Left ventricle myocardium inferior (tissue), 1 donor: ENCODE measurements around the gene ALDOB. TPM values are rescaled to one million over a fixed set of nuclear protein-coding genes. Genes with fewer than 3 reads are reported as not detected.

Source experiments
- DNase-seq: peaks from one replicate; pipeline ENCODE4 v3.0.0-alpha.2; 2020
- H3K27ac ChIP-seq: fragments of 200-600 bp; replicated peaks from 2 replicates; pipeline ENCODE4 v1.8.0; 2021
- H3K27me3 ChIP-seq: fragments of 200-600 bp; 2 replicates; pipeline ENCODE4 v1.8.0; 2021; ENCODE audit warnings: low read depth
- H3K36me3 ChIP-seq: fragments of 200-600 bp; 2 replicates; pipeline ENCODE4 v1.8.0; 2021
- H3K4me1 ChIP-seq: fragments of 200-600 bp; 2 replicates; pipeline ENCODE4 v1.8.0; 2021
- H3K4me3 ChIP-seq: fragments of 200-600 bp; 2 replicates; pipeline ENCODE4 v1.8.0; 2021; ENCODE audit warnings: mild to moderate bottlenecking, moderate library complexity
- H3K9me3 ChIP-seq: fragments of 200-600 bp; replicated peaks from 2 replicates; pipeline ENCODE4 v1.8.0; 2021
- intact Hi-C: fragments of 100-400 bp; cut with micrococcal nuclease; formaldehyde crosslinking; loops from one replicate; pipeline ENCODE4 v1.11.0; 2022
- total RNA-seq: library from RNA; stranded (reverse); fragmentation: NEBNext Ultra II Directional; extraction: Animal tissue kit (Norgen Biotek cat#: 25700); gene quantifications from one replicate; pipeline ENCODE4 v1.2.1, GENCODE V29; 2021
- TF ChIP-seq, protein P1 (sequence below): fragments of 200-600 bp; IDR thresholded peaks from 2 replicates; pipeline ENCODE4 v1.8.0; 2021; ENCODE audit warnings: antibody characterized with exemption, mild to moderate bottlenecking, borderline replicate concordance
- donor health status: DM: no; HTN: yes; CAD: no; lungs with severe emphysema.

ALDOB gene
- total RNA-seq, 1 donor from 2014 or later, result 0.41 TPM

GRCh38 chr9:101419863-101420262 lies 15.7 kb downstream of the ALDOB start:
- Histone ChIP-seq H3K27ac (no peak overlapping the region), H3K9me3 (peaks cover 49% of the 10 kb centered on the region), H3K4me3 (no peak overlapping the region), H3K4me1 (peaks cover 12% of the 10 kb centered on the region), H3K27me3 (no peaks in the 10 kb centered on the region), H3K36me3 (peaks cover 12% of the 10 kb centered on the region)
- intact Hi-C loops, result no loop called here
- TF ChIP-seq, protein P1, sequence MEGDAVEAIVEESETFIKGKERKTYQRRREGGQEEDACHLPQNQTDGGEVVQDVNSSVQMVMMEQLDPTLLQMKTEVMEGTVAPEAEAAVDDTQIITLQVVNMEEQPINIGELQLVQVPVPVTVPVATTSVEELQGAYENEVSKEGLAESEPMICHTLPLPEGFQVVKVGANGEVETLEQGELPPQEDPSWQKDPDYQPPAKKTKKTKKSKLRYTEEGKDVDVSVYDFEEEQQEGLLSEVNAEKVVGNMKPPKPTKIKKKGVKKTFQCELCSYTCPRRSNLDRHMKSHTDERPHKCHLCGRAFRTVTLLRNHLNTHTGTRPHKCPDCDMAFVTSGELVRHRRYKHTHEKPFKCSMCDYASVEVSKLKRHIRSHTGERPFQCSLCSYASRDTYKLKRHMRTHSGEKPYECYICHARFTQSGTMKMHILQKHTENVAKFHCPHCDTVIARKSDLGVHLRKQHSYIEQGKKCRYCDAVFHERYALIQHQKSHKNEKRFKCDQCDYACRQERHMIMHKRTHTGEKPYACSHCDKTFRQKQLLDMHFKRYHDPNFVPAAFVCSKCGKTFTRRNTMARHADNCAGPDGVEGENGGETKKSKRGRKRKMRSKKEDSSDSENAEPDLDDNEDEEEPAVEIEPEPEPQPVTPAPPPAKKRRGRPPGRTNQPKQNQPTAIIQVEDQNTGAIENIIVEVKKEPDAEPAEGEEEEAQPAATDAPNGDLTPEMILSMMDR, result no peak
- DNase-seq, result no peak

DNA sequence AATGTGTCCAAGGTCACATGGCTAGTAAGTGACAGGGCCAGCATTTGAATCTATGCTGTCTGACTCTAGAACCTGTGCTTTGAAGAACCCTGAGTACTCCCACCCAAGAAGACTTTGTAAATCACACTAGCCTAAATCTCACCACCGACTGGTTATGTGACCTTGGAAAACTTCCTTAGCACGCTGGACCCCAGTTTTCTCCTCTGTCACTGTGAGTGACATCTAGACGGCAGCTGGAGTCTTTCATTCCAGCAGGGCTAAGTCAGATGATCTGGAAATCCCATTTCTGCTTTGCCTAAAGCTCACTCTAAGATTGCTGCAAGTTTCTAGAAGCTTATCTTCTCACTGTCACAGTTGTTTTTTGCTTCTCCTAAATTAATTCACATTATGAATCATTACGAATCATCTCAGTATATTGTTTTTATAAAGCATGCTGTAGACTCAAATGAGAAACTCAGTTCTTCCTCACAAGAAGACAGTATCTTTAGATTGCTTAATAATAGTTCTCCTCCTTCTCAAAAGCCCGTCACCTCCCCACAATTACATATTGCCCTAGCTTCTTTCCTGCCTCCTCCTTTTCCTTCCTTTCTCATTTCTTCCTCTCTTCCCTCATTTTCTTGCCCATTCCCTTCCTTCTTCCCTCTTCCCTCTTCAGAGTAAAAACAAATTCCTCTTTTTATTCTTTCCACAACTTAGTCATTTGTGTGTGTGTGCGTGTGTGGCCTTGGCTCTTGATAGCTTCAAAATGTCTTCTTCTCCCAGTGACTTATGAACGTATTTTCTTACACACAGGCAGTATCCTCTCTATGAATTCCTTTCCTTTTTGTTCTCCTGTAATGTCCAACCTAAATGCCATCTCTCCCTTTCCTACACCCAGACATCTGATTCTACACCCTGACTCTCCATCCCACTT lies 16.8 kb downstream of the ALDOB start:
- intact Hi-C loops, result no loop called here
- Histone ChIP-seq H3K27me3 (no peaks in the 10 kb centered on the region), H3K4me3 (no peak overlapping the region), H3K9me3 (peaks cover 60% of the 10 kb centered on the region), H3K4me1 (peaks cover 12% of the 10 kb centered on the region), H3K27ac (peak overlapping the region; percentile 1), H3K36me3 (peaks cover 21% of the 10 kb centered on the region)
- TF ChIP-seq, protein P1, result no peak
- no peak for DNase-seq

GRCh38 chr9:101417977-101418376 lies 17.6 kb downstream of the ALDOB start:
- H3K27ac ChIP-seq, result no peak overlapping the region
- no peak for DNase-seq
- no peaks in the 10 kb centered on the region for H3K27me3 ChIP-seq
- no peak overlapping the region for H3K4me3 ChIP-seq
- intact Hi-C loops, result no loop called here
- peaks cover 68% of the 10 kb centered on the region for H3K9me3 ChIP-seq
- TF ChIP-seq, protein P1, result no peak
- peaks cover 29% of the 10 kb centered on the region for H3K36me3 ChIP-seq
- peaks cover 12% of the 10 kb centered on the region for H3K4me1 ChIP-seq

DNA sequence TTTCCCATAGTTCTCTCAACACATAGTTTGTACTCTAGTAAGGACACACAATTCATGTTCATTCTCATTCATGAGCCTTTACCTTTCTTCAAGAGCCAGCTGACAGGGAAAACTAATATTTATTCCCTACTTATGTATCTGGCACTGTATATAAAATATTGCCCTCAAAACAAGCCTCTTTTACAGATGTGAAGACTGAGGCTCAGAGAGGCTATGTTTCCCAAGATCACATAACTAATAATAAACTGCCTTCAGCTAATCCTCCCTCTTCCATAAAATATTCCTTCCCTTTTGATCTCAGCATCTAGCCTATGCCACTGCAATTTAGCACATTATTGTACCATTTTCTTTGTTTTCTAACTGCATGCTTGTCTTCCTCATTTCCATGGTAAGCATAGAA lies 18.2 kb downstream of the ALDOB start:
- Histone ChIP-seq H3K27me3 (no peaks in the 10 kb centered on the region), H3K27ac (no peak overlapping the region), H3K4me3 (no peak overlapping the region), H3K9me3 (peaks cover 73% of the 10 kb centered on the region), H3K36me3 (peaks cover 35% of the 10 kb centered on the region), H3K4me1 (peaks cover 8% of the 10 kb centered on the region)
- TF ChIP-seq, protein P1, result no peak
- DNase-seq, result no peak
- intact Hi-C loops, result no loop called here

GRCh38 chr9:101415578-101415977 lies 20.0 kb downstream of the ALDOB start:
- Histone ChIP-seq H3K4me1 (peaks cover 5% of the 10 kb centered on the region), H3K4me3 (no peak overlapping the region), H3K27ac (no peak overlapping the region), H3K27me3 (no peaks in the 10 kb centered on the region), H3K36me3 (peaks cover 51% of the 10 kb centered on the region), H3K9me3 (peaks cover 92% of the 10 kb centered on the region)
- intact Hi-C loops, result no loop called here
- TF ChIP-seq, protein P1, result no peak
- no peak for DNase-seq
